ENCODE data around the gene CD207. TPM values are rescaled to one million over a fixed set of nuclear protein-coding genes. Genes with fewer than 3 reads are reported as not detected.

Gene CD207
- total RNA-seq, 1 experiment from 2014 or later, result 0.16 TPM

DNA sequence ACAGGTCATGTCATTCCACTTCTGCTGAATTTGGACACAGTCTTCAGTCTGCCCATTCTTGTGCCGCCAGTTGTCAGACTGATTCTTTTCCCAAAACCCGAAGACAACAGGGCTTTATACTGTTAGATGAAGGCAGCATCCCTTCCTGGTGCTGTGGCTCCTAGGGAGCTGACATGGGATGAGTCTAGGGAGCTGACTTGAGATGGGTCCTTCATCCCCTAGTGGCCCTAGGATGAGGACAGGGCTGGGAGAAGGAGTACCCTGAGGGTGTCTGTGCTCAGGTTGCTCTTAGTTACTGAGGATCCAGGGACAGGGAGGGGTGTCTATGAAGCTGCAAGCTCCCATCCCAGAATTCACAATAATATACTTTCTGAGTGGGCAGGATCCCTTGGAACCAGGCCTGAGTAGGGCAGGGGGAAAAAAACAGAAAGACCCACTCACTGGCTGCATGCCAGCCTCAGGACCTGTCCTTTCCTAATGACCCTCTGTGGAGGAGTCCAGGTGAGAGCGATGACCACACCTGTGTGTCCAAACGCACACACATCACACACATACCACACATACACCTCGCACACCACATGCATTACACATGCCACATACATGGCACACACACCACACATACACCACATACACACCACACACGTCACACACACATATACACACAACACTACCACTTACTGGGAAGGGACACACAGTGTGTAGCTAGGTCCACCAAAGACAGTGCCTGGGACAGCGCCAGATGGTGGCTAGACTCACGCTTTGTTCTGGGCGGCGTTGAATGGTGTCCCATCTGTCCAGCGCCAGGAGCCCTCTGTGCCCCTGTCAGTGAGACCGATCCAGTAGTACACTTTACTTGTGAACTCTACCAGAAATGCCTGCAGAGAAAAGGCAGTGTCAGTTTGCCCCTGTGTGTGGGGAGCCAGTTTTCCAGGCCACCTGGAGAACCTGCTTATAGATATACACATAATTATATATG, 26.3 kb downstream of the CD207 start:
- POLR2A ChIA-PET, result interaction anchor here (0.5 kb wide), 1 partner anchor 305 kb away, joined by 3 read pairs; no protein-coding TSS in a partner anchor
- Histone ChIP-seq H3K9me3 (no peaks in the 10 kb centered on the region), H3K36me3 (ENCODE audit: control insufficient read depth, insufficient read depth, low read length) (no peaks in the 10 kb centered on the region), H3K4me1 (no peaks in the 10 kb centered on the region), H3K4me3 (ENCODE audit: low read depth, low read length) (no peak overlapping the region), H3K27me3 (replicated peaks; ENCODE audit: control insufficient read depth, insufficient read depth, low read length) (no peaks in the 10 kb centered on the region; the same call in 1 of the 2 replicates)
- no TSS peak for BruUV-seq (replicated peaks)
- DNase-seq, result no peak
- peaks cover 20% of the 10 kb centered on the region for H3K27me3 Mint-ChIP-seq (ENCODE audit: insufficient read depth, unreplicated experiment)
- no peak overlapping the region for H3K27ac Mint-ChIP-seq (ENCODE audit: unreplicated experiment)
- H3K9me3 Mint-ChIP-seq (ENCODE audit: unreplicated experiment), result no peaks in the 10 kb centered on the region
- no peak overlapping the region for H3K4me3 Mint-ChIP-seq (ENCODE audit: unreplicated experiment)
- CTCF ChIA-PET, result no interaction called here
- TF ChIP-seq, protein P1, sequence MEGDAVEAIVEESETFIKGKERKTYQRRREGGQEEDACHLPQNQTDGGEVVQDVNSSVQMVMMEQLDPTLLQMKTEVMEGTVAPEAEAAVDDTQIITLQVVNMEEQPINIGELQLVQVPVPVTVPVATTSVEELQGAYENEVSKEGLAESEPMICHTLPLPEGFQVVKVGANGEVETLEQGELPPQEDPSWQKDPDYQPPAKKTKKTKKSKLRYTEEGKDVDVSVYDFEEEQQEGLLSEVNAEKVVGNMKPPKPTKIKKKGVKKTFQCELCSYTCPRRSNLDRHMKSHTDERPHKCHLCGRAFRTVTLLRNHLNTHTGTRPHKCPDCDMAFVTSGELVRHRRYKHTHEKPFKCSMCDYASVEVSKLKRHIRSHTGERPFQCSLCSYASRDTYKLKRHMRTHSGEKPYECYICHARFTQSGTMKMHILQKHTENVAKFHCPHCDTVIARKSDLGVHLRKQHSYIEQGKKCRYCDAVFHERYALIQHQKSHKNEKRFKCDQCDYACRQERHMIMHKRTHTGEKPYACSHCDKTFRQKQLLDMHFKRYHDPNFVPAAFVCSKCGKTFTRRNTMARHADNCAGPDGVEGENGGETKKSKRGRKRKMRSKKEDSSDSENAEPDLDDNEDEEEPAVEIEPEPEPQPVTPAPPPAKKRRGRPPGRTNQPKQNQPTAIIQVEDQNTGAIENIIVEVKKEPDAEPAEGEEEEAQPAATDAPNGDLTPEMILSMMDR (IDR thresholded peaks at IDR 0.05; ENCODE audit: insufficient read depth in 1 of 2, low read depth in 1 of 2, low read length in 1 of 2, severe bottlenecking in 1 of 2, unreplicated experiment in 1 of 2), result no peak
- intact Hi-C loops (cut with micrococcal nuclease; ENCODE audit: unreplicated experiment), result no loop called here
- no peaks in the 10 kb centered on the region for H3K4me1 Mint-ChIP-seq (ENCODE audit: low read depth, unreplicated experiment)
- H3K36me3 Mint-ChIP-seq (ENCODE audit: insufficient read depth, unreplicated experiment), result no peaks in the 10 kb centered on the region

DNA sequence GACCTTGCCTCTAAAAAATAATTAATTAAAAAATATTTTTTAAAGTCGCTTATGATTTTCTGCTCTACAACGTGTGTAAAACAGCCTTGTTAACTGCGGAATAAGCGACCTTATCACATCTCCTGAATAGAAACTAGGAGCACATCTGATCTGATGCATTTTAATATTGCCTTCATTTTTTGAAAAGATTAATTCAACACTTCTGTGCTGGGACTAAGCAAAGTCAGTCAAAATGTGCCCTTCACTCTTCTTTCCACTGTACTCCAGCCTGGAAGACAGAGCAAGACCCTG, 27.8 kb downstream of the CD207 start:
- ChIA-PET POLR2A (no interaction called here), CTCF (no interaction called here)
- peaks cover 10% of the 10 kb centered on the region for H3K27me3 Mint-ChIP-seq (ENCODE audit: insufficient read depth, unreplicated experiment)
- TF ChIP-seq, protein P1 (IDR thresholded peaks at IDR 0.05; ENCODE audit: insufficient read depth in 1 of 2, low read depth in 1 of 2, low read length in 1 of 2, severe bottlenecking in 1 of 2, unreplicated experiment in 1 of 2), result no peak
- no peak overlapping the region for H3K27ac Mint-ChIP-seq (ENCODE audit: unreplicated experiment)
- Histone ChIP-seq H3K27me3 (replicated peaks; ENCODE audit: control insufficient read depth, insufficient read depth, low read length) (no peaks in the 10 kb centered on the region), H3K36me3 (ENCODE audit: control insufficient read depth, insufficient read depth, low read length) (no peaks in the 10 kb centered on the region), H3K4me3 (ENCODE audit: low read depth, low read length) (no peak overlapping the region), H3K9me3 (no peaks in the 10 kb centered on the region), H3K4me1 (no peaks in the 10 kb centered on the region)
- no peaks in the 10 kb centered on the region for H3K36me3 Mint-ChIP-seq (ENCODE audit: insufficient read depth, unreplicated experiment)
- H3K4me1 Mint-ChIP-seq (ENCODE audit: low read depth, unreplicated experiment), result no peaks in the 10 kb centered on the region
- DNase-seq, result no peak
- no peak overlapping the region for H3K4me3 Mint-ChIP-seq (ENCODE audit: unreplicated experiment)
- intact Hi-C loops (cut with micrococcal nuclease; ENCODE audit: unreplicated experiment), result no loop called here
- no peaks in the 10 kb centered on the region for H3K9me3 Mint-ChIP-seq (ENCODE audit: unreplicated experiment)
- BruUV-seq (replicated peaks), result no TSS peak

DNA sequence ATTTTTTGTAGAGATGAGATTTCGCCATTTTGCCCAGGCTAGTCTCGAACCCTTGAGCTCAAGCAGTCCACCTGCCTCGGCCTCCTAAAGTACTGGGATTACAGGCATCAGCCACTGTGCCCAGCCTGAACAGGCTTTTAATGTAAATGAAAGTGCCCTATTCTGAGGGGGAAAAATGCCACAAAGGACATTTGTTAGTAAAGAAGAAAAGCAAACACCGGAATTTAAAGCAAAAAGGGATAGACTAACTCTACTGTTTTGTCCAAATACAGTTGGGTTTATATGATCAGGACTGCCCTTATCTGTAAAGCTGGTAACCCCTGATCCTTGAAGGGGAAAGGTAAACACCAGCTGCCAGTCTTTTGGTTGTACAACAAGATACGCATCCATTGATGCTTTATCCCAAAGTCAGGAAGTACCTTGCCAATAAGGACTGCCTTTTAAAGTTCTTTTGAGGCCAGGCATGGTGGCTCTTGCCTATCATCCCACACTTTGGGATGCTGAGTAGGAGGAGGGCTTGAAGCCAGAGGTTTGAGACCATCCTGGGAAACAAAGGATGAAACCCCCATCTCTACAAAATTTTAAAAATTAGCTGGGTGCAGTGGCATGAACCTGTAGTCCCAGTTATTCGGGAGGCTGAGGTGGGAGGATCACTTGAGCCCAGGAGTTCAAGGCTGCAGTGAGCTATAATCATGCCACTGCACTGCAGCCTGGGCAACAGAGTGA, 28.4 kb downstream of the CD207 start:
- H3K27me3 Mint-ChIP-seq (ENCODE audit: insufficient read depth, unreplicated experiment), result peaks cover 8% of the 10 kb centered on the region
- no TSS peak for BruUV-seq (replicated peaks)
- POLR2A ChIA-PET, result no interaction called here

More for the DNA sequence above, 28.4 kb downstream of the CD207 start:
- TF ChIP-seq, protein P1 (IDR thresholded peaks at IDR 0.05; ENCODE audit: insufficient read depth in 1 of 2, low read depth in 1 of 2, low read length in 1 of 2, severe bottlenecking in 1 of 2, unreplicated experiment in 1 of 2), result no peak
- no peaks in the 10 kb centered on the region for H3K4me1 Mint-ChIP-seq (ENCODE audit: low read depth, unreplicated experiment)
- Histone ChIP-seq H3K36me3 (ENCODE audit: control insufficient read depth, insufficient read depth, low read length) (no peaks in the 10 kb centered on the region), H3K27me3 (replicated peaks; ENCODE audit: control insufficient read depth, insufficient read depth, low read length) (no peaks in the 10 kb centered on the region), H3K9me3 (no peaks in the 10 kb centered on the region), H3K4me3 (ENCODE audit: low read depth, low read length) (no peak overlapping the region), H3K4me1 (no peaks in the 10 kb centered on the region)
- intact Hi-C loops (cut with micrococcal nuclease; ENCODE audit: unreplicated experiment), result no loop called here
- DNase-seq, result no peak
- H3K27ac Mint-ChIP-seq (ENCODE audit: unreplicated experiment), result no peak overlapping the region
- no peaks in the 10 kb centered on the region for H3K9me3 Mint-ChIP-seq (ENCODE audit: unreplicated experiment)
- CTCF ChIA-PET, result no interaction called here
- H3K36me3 Mint-ChIP-seq (ENCODE audit: insufficient read depth, unreplicated experiment), result no peaks in the 10 kb centered on the region
- no peak overlapping the region for H3K4me3 Mint-ChIP-seq (ENCODE audit: unreplicated experiment)
